GM21423 (cell line): Measurements from ENCODE around the gene MUCL3.
"Not testable (repeated sequence)": the region's sequence is repeated elsewhere in the genome, so short reads cannot be mapped to it uniquely, and the experiment has no call there.

Experiments used
- ATAC-seq: cut with Tn5 transposase; IDR thresholded peaks from one replicate; pipeline ENCODE4 v1.9.1; 2021; ENCODE audit warnings: mild to moderate bottlenecking, moderate library complexity; ENCODE audit not compliant: unreplicated experiment

The MUCL3 gene

DNA sequence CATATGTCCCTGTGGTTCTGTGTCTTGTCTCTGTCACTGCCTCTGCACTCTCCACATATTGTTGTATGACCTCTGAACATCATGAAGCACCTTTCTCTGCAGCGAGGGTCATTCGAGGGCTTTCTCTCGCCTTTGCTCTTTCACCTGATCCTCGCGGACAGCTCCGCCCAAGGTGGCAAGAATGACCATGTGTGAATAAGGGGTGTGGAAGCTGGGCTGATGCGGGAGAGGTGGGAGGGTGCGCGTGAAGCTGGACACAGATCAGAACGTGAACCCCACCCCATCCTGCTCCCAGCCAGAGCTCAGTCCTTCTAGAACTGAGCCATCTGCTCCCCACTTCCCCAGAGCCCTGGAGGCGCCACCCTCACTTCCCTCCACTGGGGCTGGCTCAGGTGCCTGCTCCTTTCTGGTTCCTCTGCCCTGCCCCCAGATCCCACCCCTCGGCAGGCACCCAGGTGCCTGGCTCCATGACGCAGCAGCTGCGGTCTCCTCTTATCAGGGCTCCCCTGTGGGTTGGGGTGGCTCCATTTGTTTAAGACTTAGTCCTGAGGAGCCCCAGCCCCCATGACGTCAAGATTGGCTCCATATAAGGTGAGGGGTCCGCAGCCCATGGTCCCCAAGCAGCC, at the start of gene MUCL3:
MUCL3 (plus strand) TSS at position 613 of the 626 bp plus-strand sequence. CDS start 27 bp downstream, outside the sequence.
- ATAC-seq: no peak

DNA sequence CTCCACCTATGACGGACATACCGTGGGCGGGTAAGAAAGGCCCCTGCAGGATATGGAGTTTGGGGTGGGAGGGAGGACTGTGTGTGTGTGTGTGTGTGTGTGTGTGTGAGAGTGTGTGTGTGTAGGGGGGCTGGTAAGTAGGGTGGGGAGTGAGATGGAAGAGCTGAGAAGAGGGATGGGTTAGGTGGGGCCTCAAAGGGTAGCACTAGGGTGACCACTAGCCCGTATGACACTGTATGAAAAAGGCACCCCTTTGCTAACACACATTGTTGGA, 49.4 kb upstream of the MUCL3 start:
- ATAC-seq: no peak

GRCh38 chr6:30891816-30892538, 48.8 kb upstream of the MUCL3 start:
- ATAC-seq: no peak

- ATAC-seq: no peak
Measured at GRCh38 chr6:30893001-30893591, 47.7 kb upstream of the MUCL3 start.

GRCh38 chr6:30893666-30894065, 47.1 kb upstream of the MUCL3 start:
- ATAC-seq: no peak

DNA sequence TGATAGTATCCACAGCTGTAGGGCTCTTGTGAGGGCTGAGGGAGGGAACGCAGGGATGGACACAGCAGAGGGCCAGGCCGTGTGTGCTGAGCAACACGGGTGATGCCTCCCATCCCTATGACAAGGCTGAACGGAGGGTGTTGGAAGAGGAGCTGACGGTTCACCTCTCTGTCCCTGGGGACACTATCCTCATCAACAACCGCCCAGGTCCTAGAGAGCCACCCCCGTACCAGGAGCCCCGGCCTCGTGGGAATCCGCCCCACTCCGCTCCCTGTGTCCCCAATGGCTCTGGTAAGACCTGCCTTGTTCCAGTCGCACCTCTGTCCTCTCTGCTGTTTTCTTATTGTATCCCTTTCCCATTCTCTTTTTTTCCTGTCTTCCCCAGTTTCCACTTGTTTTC, 46.4 kb upstream of the MUCL3 start:
- ATAC-seq: no peak

- ATAC-seq: no peak
Measured at GRCh38 chr6:30894935-30895334, 45.8 kb upstream of the MUCL3 start.

DNA sequence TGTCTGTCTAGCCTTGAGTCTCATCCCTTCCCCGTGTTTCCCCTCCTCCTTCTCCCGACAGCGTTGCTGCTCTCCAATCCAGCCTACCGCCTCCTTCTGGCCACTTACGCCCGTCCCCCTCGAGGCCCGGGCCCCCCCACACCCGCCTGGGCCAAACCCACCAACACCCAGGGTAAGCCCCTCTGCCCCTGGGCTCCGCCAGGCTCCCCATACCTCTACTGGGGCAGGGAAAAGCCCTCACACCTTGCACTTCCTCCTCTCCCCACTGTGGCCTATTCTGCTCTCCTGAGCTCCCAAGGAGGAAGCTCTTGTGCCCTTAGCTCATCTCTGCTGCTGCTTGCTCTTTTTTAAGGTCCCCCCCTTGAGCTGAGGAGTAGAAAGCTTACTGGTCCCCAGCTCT, 45.4 kb upstream of the MUCL3 start:
- ATAC-seq: no peak

GRCh38 chr6:30896541-30896940, 44.2 kb upstream of the MUCL3 start:
- ATAC-seq: no peak

- no peak for ATAC-seq
Measured at GRCh38 chr6:30897882-30898281, 42.9 kb upstream of the MUCL3 start.

DNA sequence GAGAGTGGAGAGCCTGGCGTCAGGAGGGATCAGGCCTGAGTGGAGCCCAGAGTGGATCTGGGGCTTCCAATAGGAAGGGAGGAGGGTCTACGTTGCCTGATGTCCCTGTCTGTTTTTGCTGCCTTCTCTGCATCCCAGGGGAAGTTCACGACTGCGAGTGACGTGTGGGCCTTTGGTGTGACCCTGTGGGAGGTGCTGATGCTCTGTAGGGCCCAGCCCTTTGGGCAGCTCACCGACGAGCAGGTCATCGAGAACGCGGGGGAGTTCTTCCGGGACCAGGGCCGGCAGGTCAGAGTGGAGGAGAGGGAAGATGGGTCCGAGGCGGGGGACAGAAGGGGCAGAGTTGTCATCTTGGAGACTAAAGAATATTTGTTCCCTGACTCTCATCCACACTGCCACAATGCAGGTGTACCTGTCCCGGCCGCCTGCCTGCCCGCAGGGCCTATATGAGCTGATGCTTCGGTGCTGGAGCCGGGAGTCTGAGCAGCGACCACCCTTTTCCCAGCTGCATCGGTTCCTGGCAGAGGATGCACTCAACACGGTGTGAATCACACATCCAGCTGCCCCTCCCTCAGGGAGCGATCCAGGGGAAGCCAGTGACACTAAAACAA, 41.9 kb upstream of the MUCL3 start:
- no peak for ATAC-seq

DNA sequence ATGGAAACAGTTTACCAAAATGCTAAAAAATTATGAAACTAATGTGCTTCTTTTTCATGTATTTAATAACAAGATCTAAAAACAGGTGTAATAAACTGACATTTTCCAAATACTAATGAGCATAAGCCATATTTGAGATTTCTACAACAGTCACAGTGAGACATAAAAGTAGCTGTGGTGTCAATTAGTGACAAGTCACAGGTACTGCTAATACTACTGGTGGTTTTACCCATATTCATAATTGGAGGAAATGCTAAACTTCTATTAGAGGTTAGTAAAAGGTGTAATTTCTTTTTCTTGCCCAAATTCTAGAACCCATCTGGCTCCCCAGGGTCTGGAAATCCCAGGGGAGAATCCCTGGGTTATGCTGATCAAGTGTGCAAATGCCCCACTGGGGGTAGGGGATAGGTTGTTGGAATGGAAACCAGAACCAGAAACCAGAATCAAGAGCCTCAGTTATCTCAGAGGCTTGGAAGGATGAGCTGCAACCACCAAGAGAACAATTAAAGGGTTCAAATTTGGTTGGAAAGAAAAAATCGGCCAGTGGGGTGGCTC, 39.8 kb upstream of the MUCL3 start:
- no peak for ATAC-seq

DNA sequence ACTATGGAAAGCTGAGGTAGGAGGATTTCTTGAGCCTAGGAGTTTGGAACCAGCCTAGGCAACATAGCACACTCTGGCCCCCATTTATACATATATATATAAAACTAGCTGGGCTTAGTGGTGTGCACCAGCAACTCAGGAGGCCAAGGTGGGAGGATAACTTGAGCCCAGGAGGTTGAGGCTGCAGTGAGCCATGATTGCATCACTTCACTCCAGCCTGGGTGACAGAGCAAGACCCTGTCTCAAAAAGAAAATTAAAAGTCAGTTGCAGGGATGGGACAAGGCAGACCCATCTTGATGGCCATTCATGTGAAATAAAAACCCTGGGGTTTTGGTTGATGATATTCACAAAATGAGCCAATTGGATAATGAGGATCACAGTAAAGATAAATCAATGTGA, 39.3 kb upstream of the MUCL3 start:
- ATAC-seq: no peak

DNA sequence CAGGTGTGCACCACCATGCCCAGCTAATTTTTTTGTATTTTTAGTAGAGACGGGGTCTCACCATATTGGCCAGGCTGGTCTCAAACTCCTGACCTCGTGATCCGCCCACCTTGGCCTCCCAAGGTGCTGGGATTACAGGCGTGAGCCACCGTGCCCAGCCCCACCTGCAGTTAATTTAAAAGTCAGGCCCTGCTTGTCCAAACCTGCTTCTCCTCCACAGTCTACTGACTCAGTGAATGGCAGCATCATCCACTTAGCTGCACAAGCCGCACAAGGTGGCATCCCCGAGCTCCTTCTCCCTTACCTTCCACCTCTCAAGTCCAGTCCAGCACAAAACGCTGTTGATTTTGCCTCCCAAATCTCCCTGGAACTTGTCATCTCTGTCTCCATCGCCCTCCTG, 38.6 kb upstream of the MUCL3 start:
- ATAC-seq: not testable (repeated sequence)

GRCh38 chr6:30902709-30903108, 38.1 kb upstream of the MUCL3 start:
- no peak for ATAC-seq

DNA sequence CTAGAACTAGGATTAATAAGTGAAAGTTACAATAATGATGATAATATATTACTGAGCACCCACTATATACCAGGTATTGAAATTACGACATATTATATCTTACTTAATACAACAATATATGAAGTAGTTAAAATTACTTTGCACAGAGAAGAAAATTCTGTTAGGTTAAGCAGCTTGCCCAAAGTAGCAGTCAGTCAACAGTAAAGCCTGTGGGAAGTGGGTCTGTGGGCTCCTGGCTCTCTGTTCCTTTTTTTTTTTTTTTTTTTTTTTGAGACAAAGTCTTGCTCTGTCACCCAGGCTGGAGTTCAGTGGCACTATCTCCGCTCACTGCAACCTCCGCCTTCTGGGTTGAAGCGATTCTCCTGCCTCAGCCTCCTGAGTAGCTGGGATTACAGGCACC, 37.5 kb upstream of the MUCL3 start:
- ATAC-seq: no peak

DNA sequence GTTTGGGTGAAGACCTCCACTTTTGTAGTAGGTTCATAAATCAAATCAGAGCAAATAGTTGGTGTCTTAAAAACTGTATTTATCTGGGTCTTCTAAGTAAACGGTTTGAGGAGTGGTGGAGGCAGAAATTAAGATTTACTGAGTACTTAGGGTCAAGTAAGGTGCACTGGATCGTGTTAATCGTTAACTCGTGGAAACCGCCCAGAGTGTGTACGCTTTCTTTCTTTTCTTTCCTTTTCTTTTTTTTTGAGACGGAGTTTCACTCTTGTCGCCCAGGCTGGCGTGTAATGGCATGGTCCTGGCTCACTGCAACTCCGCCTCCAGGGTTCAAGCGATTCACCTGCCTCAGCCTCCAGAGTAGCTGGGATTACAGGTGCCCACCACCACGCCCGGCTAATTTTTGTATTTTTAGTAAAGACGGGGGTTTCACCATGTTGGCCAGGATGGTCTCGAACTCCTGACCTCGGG, 33.4 kb upstream of the MUCL3 start:
- ATAC-seq: not testable (repeated sequence)

- ATAC-seq: peak; percentile 96
Measured at GRCh38 chr6:30907758-30908591, 32.8 kb upstream of the MUCL3 start, which contains the start of gene GTF2H4. Gene GTF2H4, plus strand, starts transcription at chr6:30908207.

DNA sequence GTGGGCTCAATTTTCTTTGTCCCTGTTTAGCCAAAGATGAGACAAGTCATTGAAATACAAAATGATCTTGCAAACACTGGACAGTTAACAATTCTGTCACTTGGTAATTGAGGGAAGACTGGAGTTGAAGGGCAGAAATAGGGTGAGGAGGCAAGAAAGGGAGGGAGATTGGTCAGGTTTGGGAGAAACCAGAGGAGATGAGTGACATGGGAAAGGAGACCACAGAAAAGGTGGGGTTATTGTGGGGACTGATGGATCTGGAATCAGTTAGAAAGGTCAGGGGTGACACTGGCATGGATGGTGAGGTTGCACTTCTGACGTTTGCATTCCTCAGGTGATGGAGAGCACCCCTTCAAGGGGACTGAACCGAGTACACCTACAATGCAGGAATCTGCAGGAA, 32.1 kb upstream of the MUCL3 start:
- no peak for ATAC-seq

GRCh38 chr6:30910473-30910872, 30.3 kb upstream of the MUCL3 start:
- not testable (repeated sequence) for ATAC-seq
